SK-N-SH (cell line): Measurements from ENCODE around the gene TUBGCP3. TPM values are rescaled to one million over a fixed set of nuclear protein-coding genes. Genes with fewer than 3 reads are reported as not detected.

Experiments
- CTCF ChIA-PET: fragments of 300-600, 350-600 bp; formaldehyde crosslinking; extraction: SDS; loops from one replicate; lab custom pipeline; 2021; lab: Yijun Ruan, JAX
- POLR2A ChIA-PET: fragments of 350-600 bp; sonication (Branson Sonifier 250); formaldehyde crosslinking; extraction: SDS; loops from one replicate; lab custom pipeline; 2020; ENCODE audit warnings: antibody characterized with exemption, inconsistent platforms; lab: Yijun Ruan, JAX
- DNase-seq: peaks from one replicate; pipeline ENCODE4 v3.0.0; 2012
- H2AFZ ChIP-seq: fragments of 200-600 bp; sonication (generic); 2 replicates; pipeline ENCODE4 v1.8.1; 2016; ENCODE audit warnings: antibody characterized with exemption, mild to moderate bottlenecking, low read depth
- H3F3A ChIP-seq: fragments of 200-600 bp; sonication (generic); replicated peaks from 2 replicates; pipeline ENCODE3; 2016; ENCODE audit warnings: antibody characterized with exemption, mild to moderate bottlenecking; ENCODE audit not compliant: insufficient read depth
- H3K27ac ChIP-seq, 2 experiments: fragments of 200-500 bp in 1 of 2; fragments of 200-600 bp in 1 of 2; sonication (Bioruptor generic) in 1 of 2; sonication (generic), shearing (Covaris generic) in 1 of 2; 2 replicates each; pipeline versions ENCODE4 v1.5.1 to v1.6.1; 2014 to 2016; ENCODE audit warnings: low read depth in 2 of 2, inconsistent platforms in 1 of 2, low read length in 1 of 2, mild to moderate bottlenecking in 1 of 2, mixed read lengths in 1 of 2
- H3K27me3 ChIP-seq: fragments of 200-600 bp; sonication (generic), shearing (Covaris generic); 2 replicates; pipeline ENCODE4 v1.6.1; 2016; ENCODE audit warnings: mixed run types; ENCODE audit not compliant: insufficient read depth
- H3K36me3 ChIP-seq, 2 experiments: fragments of 200-500 bp in 1 of 2; fragments of 200-600 bp in 1 of 2; sonication (Bioruptor generic) in 1 of 2; sonication (generic) in 1 of 2; replicated peaks in 1 of 2; 2 replicates each; pipeline versions ENCODE3 to v1.5.1; 2014 to 2016; ENCODE audit warnings: low read length in 1 of 2, mild to moderate bottlenecking in 1 of 2; ENCODE audit not compliant: insufficient read depth in 2 of 2, control insufficient read depth in 1 of 2
- H3K4me1 ChIP-seq, 2 experiments: fragments of 200-500 bp in 1 of 2; fragments of 200-600 bp in 1 of 2; sonication (Bioruptor generic) in 1 of 2; sonication (generic), shearing (Covaris generic) in 1 of 2; 2 replicates each; pipeline versions ENCODE4 v1.5.1 to v1.6.1; 2014 to 2016; ENCODE audit warnings: low read depth in 1 of 2, low read length in 1 of 2, mixed run types in 1 of 2; ENCODE audit not compliant: insufficient read depth in 2 of 2, control insufficient read depth in 1 of 2
- H3K4me2 ChIP-seq: fragments of 200-600 bp; sonication (generic), shearing (Covaris generic); 2 replicates; pipeline ENCODE4 v1.6.1; 2017; ENCODE audit warnings: mixed run types
- H3K4me3 ChIP-seq, 2 experiments: fragments of 200-500 bp in 1 of 2; fragments of 200-600 bp in 1 of 2; sonication (Bioruptor generic) in 1 of 2; sonication (generic), shearing (Covaris generic) in 1 of 2; 2 replicates each; pipeline versions ENCODE4 v1.5.1 to v1.8.1; 2014 to 2016; ENCODE audit warnings: low read depth in 2 of 2, inconsistent platforms in 1 of 2, low read length in 1 of 2, mild to moderate bottlenecking in 1 of 2, mixed read lengths in 1 of 2, moderate library complexity in 1 of 2
- H3K79me2 ChIP-seq: fragments of 200-600 bp; sonication (generic); 2 replicates; pipeline ENCODE4 v1.8.1; 2017; ENCODE audit warnings: mild to moderate bottlenecking; ENCODE audit not compliant: insufficient read depth
- H3K9ac ChIP-seq: fragments of 200-600 bp; sonication (generic); 2 replicates; pipeline ENCODE4 v1.6.1; 2017; ENCODE audit warnings: mixed run types
- H3K9me2 ChIP-seq: fragments of 200-600 bp; sonication (generic); 2 replicates; pipeline ENCODE4 v1.6.1; 2017; ENCODE audit warnings: mixed run types
- H3K9me3 ChIP-seq: fragments of 200-600 bp; sonication (generic); 2 replicates; pipeline ENCODE4 v1.6.1; 2017; ENCODE audit warnings: mixed run types, mild to moderate bottlenecking, moderate library complexity
- H4K20me1 ChIP-seq: fragments of 200-600 bp; sonication (generic); 2 replicates; pipeline ENCODE4 v1.6.1; 2017; ENCODE audit warnings: mild to moderate bottlenecking, mixed run types; ENCODE audit not compliant: insufficient read depth
- EP300 ChIP-seq, 2 experiments: IDR thresholded peaks; 2 replicates each; pipeline versions ENCODE4 v1.4.0 to v1.6.1; 2012; ENCODE audit warnings: borderline replicate concordance in 1 of 2, low read depth in 1 of 2, low read length in 1 of 2
- EZH2phosphoT487 ChIP-seq: fragments of 200-600 bp; sonication (generic); IDR thresholded peaks from 2 replicates; pipeline ENCODE4 v1.6.1; 2017; ENCODE audit warnings: low read depth, mixed run types, mild to moderate bottlenecking, antibody characterized with exemption, moderate library complexity, borderline replicate concordance
- FOSL2 ChIP-seq: IDR thresholded peaks from 2 replicates; pipeline ENCODE4 v1.4.0; 2012; ENCODE audit warnings: low read depth, mild to moderate bottlenecking, moderate library complexity, borderline replicate concordance
- FOXJ3 ChIP-seq: sonication (generic); formaldehyde crosslinking; IDR thresholded peaks from 2 replicates; pipeline ENCODE4 v1.5.1; 2020; ENCODE audit warnings: mild to moderate bottlenecking, missing genetic modification reagents
- FOXM1 ChIP-seq: IDR thresholded peaks from 2 replicates; pipeline ENCODE4 v1.4.0; 2012; ENCODE audit warnings: low read depth, mild to moderate bottlenecking
- GABPA ChIP-seq: IDR thresholded peaks from 2 replicates; pipeline ENCODE4 v1.4.0; 2012; ENCODE audit warnings: low read depth, mild to moderate bottlenecking
- GATA2 ChIP-seq: sonication (generic); formaldehyde crosslinking; IDR thresholded peaks from 2 replicates; pipeline ENCODE4 v1.5.0; 2020; ENCODE audit warnings: mild to moderate bottlenecking, missing genetic modification reagents
- IRF3 ChIP-seq: fragments of 150-350 bp; IDR thresholded peaks from 2 replicates; pipeline ENCODE4 v1.6.1; 2016; ENCODE audit warnings: mild to moderate bottlenecking, low read depth, low read length
- JUND ChIP-seq: IDR thresholded peaks from 2 replicates; pipeline ENCODE4 v1.4.0; 2012
- MAX ChIP-seq: IDR thresholded peaks from 2 replicates; pipeline ENCODE4 v1.4.0; 2012; ENCODE audit warnings: low read depth
- MXI1 ChIP-seq: IDR thresholded peaks from 2 replicates; pipeline ENCODE4 v1.6.1; 2012; ENCODE audit warnings: mild to moderate bottlenecking, low read depth, low read length, improper control_type of control experiment
- NFIC ChIP-seq: IDR thresholded peaks from 2 replicates; pipeline ENCODE4 v1.4.0; 2012; ENCODE audit warnings: borderline replicate concordance
- RAD21 ChIP-seq: IDR thresholded peaks from 2 replicates; pipeline ENCODE4 v1.6.1; 2012; ENCODE audit warnings: mild to moderate bottlenecking, low read length
- REST ChIP-seq: IDR thresholded peaks from 2 replicates; pipeline ENCODE4 v1.6.1; 2012; ENCODE audit warnings: mild to moderate bottlenecking, low read depth, low read length, moderate library complexity
- RXRA ChIP-seq: IDR thresholded peaks from 2 replicates; pipeline ENCODE4 v1.4.0; 2012; ENCODE audit warnings: low read depth, mild to moderate bottlenecking, borderline replicate concordance
- TCF12 ChIP-seq: IDR thresholded peaks from 2 replicates; pipeline ENCODE4 v1.4.0; 2012
- TEAD4 ChIP-seq: IDR thresholded peaks from 2 replicates; pipeline ENCODE4 v1.4.0; 2012; ENCODE audit warnings: mild to moderate bottlenecking, borderline replicate concordance; ENCODE audit not compliant: insufficient read depth
- ZBTB33 ChIP-seq: IDR thresholded peaks from 2 replicates; pipeline ENCODE4 v1.4.0; 2012; ENCODE audit warnings: low read depth, borderline replicate concordance
- WGBS: methylation state at CpG from one replicate; pipeline ENCODE4 v1.1.6; 2017; ENCODE audit warnings: low lambda C conversion rate; 5-methylcytosine and 5-hydroxymethylcytosine counted together
- polyA plus RNA-seq, 3 experiments: library from polyadenylated mRNA; depleted of rRNA; stranded (reverse); fragments of >200 nt; gene quantifications; 2 replicates each; pipeline ENCODE4 v1.2.3, GENCODE V29; 2012

The TUBGCP3 gene
- polyA plus RNA-seq, 1 of the 3 experiments (the other 2 are of a cell fraction) = 16.8 TPM

- H3K79me2 ChIP-seq = peaks cover 99% of the 10 kb centered on the region
- H3K9ac ChIP-seq = no peak overlapping the region
- WGBS = 93% methylated on average over 3 of the region's 3 CpGs
- no peaks in the 10 kb centered on the region for H3K9me2 ChIP-seq
- H3K36me3 ChIP-seq = peaks cover 0 to 6% of the 10 kb centered on the region in 2 experiments
- ChIA-PET CTCF (interaction anchor here (1.4 to 1.9 kb wide), 2 partner anchors 25 to 136 kb away, joined by 5 to 6 read pairs; no protein-coding TSS in a partner anchor), POLR2A (no interaction called here)
- no peak overlapping the region for H3K27ac ChIP-seq
- TF ChIP-seq NFIC = no peak
- no peak for TF ChIP-seq EP300 (IDR thresholded peaks at IDR 0.05; ENCODE audit: borderline replicate concordance in 1 of 2, low read depth in 1 of 2, low read length in 1 of 2)
- TF ChIP-seq RXRA = no peak
- no peak for TF ChIP-seq GATA2
- DNase-seq = no peak
- H2AFZ ChIP-seq = no peak overlapping the region
- H3K4me2 ChIP-seq = no peak overlapping the region
- H3K4me3 ChIP-seq = no peak overlapping the region
- no peaks in the 10 kb centered on the region for H3K9me3 ChIP-seq
- peaks cover 0 to 3% of the 10 kb centered on the region in 2 experiments; a peak in 1 of 4 replicates for H3K4me1 ChIP-seq
- H3F3A ChIP-seq = no peaks in the 10 kb centered on the region
- peaks cover 13% of the 10 kb centered on the region; the same call in 1 of the 2 replicates for H4K20me1 ChIP-seq
- H3K27me3 ChIP-seq = no peaks in the 10 kb centered on the region
Measured at GRCh38 chr13:112580912-112581311, 7.0 kb downstream of the TUBGCP3 start.

GRCh38 chr13:112580211-112580610 is 7.7 kb downstream of the TUBGCP3 start:
- Histone ChIP-seq H3K79me2 (peaks cover 99% of the 10 kb centered on the region), H3K27me3 (no peaks in the 10 kb centered on the region), H3K36me3 (peaks cover 0 to 6% of the 10 kb centered on the region in 2 experiments)
- POLR2A ChIA-PET = no interaction called here
- no peak for DNase-seq
- TF ChIP-seq FOSL2 (no peak), TCF12 (no peak), EZH2phosphoT487 (no peak), GATA2 (no peak), MXI1 (no peak), TEAD4 (no peak), RAD21 (no peak), REST (no peak), GABPA (no peak), ZBTB33 (no peak), MAX (no peak), FOXM1 (no peak), NFIC (no peak), FOXJ3 (no peak), IRF3 (no peak), JUND (no peak)
- TF ChIP-seq, all 33 proteins: peak for 0
- Histone ChIP-seq H3K27ac (no peak overlapping the region), H3K4me3 (no peak overlapping the region), H3K4me1 (peaks cover 0 to 8% of the 10 kb centered on the region in 2 experiments; a peak in 2 of 4 replicates), H3F3A (no peaks in the 10 kb centered on the region), H3K4me2 (no peak overlapping the region), H2AFZ (no peak overlapping the region), H4K20me1 (peaks cover 13% of the 10 kb centered on the region; the same call in 1 of the 2 replicates), H3K9ac (no peak overlapping the region), H3K9me2 (no peaks in the 10 kb centered on the region), H3K9me3 (no peaks in the 10 kb centered on the region)
- CTCF ChIA-PET = interaction anchor here (1.0 to 1.9 kb wide), 3 partner anchors 22 to 136 kb away, joined by 3 to 6 read pairs (median 5); no protein-coding TSS in a partner anchor
- WGBS = 98% methylated on average over 2 of the region's 2 CpGs
